Uterus (tissue), 2 donors: ENCODE results near the gene NAT9.

Source experiments
- POLR2A ChIP-seq, 2 donors: fragments of 450-650 bp; IDR thresholded peaks; one replicate each; pipeline ENCODE4 v1.6.1; 2016; ENCODE audit warnings: antibody characterized with exemption in 2 of 2, mild to moderate bottlenecking in 1 of 2, moderate library complexity in 1 of 2
- TF ChIP-seq, protein P1 (sequence below), 4 experiments: fragments of 200-600 bp in 2 of 4; fragments of 450-650 bp in 2 of 4; sonication (generic) in 2 of 4; IDR thresholded peaks; one replicate each; pipeline ENCODE4 v1.5.1; 2016 to 2019; ENCODE audit warnings: antibody characterized with exemption in 4 of 4, mild to moderate bottlenecking in 2 of 4, moderate library complexity in 1 of 4

GRCh38 chr17:74767111-74767516 is 9.0 kb downstream of the NAT9 start:
- TF ChIP-seq, protein P1, sequence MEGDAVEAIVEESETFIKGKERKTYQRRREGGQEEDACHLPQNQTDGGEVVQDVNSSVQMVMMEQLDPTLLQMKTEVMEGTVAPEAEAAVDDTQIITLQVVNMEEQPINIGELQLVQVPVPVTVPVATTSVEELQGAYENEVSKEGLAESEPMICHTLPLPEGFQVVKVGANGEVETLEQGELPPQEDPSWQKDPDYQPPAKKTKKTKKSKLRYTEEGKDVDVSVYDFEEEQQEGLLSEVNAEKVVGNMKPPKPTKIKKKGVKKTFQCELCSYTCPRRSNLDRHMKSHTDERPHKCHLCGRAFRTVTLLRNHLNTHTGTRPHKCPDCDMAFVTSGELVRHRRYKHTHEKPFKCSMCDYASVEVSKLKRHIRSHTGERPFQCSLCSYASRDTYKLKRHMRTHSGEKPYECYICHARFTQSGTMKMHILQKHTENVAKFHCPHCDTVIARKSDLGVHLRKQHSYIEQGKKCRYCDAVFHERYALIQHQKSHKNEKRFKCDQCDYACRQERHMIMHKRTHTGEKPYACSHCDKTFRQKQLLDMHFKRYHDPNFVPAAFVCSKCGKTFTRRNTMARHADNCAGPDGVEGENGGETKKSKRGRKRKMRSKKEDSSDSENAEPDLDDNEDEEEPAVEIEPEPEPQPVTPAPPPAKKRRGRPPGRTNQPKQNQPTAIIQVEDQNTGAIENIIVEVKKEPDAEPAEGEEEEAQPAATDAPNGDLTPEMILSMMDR (IDR thresholded peaks at IDR 0.05): no peak
- TF ChIP-seq POLR2A (IDR thresholded peaks at IDR 0.05): no peak
